ENCODE results near the gene SLC18B1. TPM values are rescaled to one million over a fixed set of nuclear protein-coding genes. Genes with fewer than 3 reads are reported as not detected.
"Not testable (repeated sequence)": the region's sequence is repeated elsewhere in the genome, so short reads cannot be mapped to it uniquely, and the experiment has no call there.

SLC18B1 gene
- total RNA-seq, 1 experiment from 2014 or later: 13.8 TPM

GRCh38 chr6:132800656-132801055, 2.2 kb upstream of the SLC18B1 start:
- no peak for DNase-seq (ENCODE audit: low read depth)

GRCh38 chr6:132798869-132799538, 567 bp upstream of the SLC18B1 start:
- DNase-seq (ENCODE audit: low read depth): peak; percentile 74

GRCh38 chr6:132795461-132795860, 3.0 kb downstream of the SLC18B1 start:
- no peak for DNase-seq (ENCODE audit: low read depth)

- no peak for DNase-seq (ENCODE audit: low read depth)
Observed at GRCh38 chr6:132792510-132792909, 5.9 kb downstream of the SLC18B1 start.

GRCh38 chr6:132790450-132790849, 8.0 kb downstream of the SLC18B1 start:
- no peak for DNase-seq (ENCODE audit: low read depth)

GRCh38 chr6:132789396-132789776, 9.1 kb downstream of the SLC18B1 start:
- no peak for DNase-seq (ENCODE audit: low read depth)

- DNase-seq (ENCODE audit: low read depth): no peak
Observed at GRCh38 chr6:132788658-132789395, 9.6 kb downstream of the SLC18B1 start.

- DNase-seq (ENCODE audit: low read depth): no peak
Observed at GRCh38 chr6:132785936-132786335, 12.5 kb downstream of the SLC18B1 start.

- peak; percentile 29 for DNase-seq (ENCODE audit: low read depth)
Observed at GRCh38 chr6:132780770-132781371, 17.6 kb downstream of the SLC18B1 start.

GRCh38 chr6:132777881-132778280, 20.6 kb downstream of the SLC18B1 start:
- not testable (repeated sequence) for DNase-seq (ENCODE audit: low read depth)

- peak; percentile 58 for DNase-seq (ENCODE audit: low read depth)
Observed at GRCh38 chr6:132768051-132768517, 30.4 kb downstream of the SLC18B1 start.

- DNase-seq (ENCODE audit: low read depth): no peak
Observed at GRCh38 chr6:132765560-132765959, 32.9 kb downstream of the SLC18B1 start.

GRCh38 chr6:132764370-132764769, 34.1 kb downstream of the SLC18B1 start:
- peak; percentile 95 for DNase-seq (ENCODE audit: low read depth)

GRCh38 chr6:132763269-132763668, 35.2 kb downstream of the SLC18B1 start:
- peak; percentile 25 for DNase-seq (ENCODE audit: low read depth)

GRCh38 chr6:132760256-132760655, 38.2 kb downstream of the SLC18B1 start:
- no peak for DNase-seq (ENCODE audit: low read depth)

GRCh38 chr6:132758689-132759088, 39.7 kb downstream of the SLC18B1 start:
- no peak for DNase-seq (ENCODE audit: low read depth)

- DNase-seq (ENCODE audit: low read depth): no peak
Observed at GRCh38 chr6:132752255-132752654, 46.2 kb downstream of the SLC18B1 start.

- no peak for DNase-seq (ENCODE audit: low read depth)
Observed at GRCh38 chr6:132751828-132752227, 46.6 kb downstream of the SLC18B1 start.

GRCh38 chr6:132751306-132751705, 47.1 kb downstream of the SLC18B1 start:
- no peak for DNase-seq (ENCODE audit: low read depth)

GRCh38 chr6:132750455-132751248, 47.8 kb downstream of the SLC18B1 start:
- DNase-seq (ENCODE audit: low read depth): no peak

GRCh38 chr6:132749111-132749510, 49.3 kb downstream of the SLC18B1 start:
- no peak for DNase-seq (ENCODE audit: low read depth)

- no peak for DNase-seq (ENCODE audit: low read depth)
Observed at GRCh38 chr6:132748446-132748845, 50.0 kb downstream of the SLC18B1 start.

Measured in M059J (cell line).